Suprapubic skin (tissue), 4 donors: ENCODE measurements around the gene PCSK2.

ENCODE experiments used
- CTCF ChIP-seq, 2 donors: fragments of 200-600 bp in 1 of 2; fragments of 450-650 bp in 1 of 2; sonication (generic) in 1 of 2; IDR thresholded peaks; one replicate each; pipeline ENCODE4 v1.5.1; 2016 to 2019; ENCODE audit warnings: antibody characterized with exemption in 2 of 2, mild to moderate bottlenecking in 1 of 2, moderate library complexity in 1 of 2
- POLR2A ChIP-seq, 2 donors: fragments of 450-650 bp; IDR thresholded peaks; one replicate each; pipeline ENCODE4 v1.6.1; 2017; ENCODE audit warnings: antibody characterized with exemption in 2 of 2, mild to moderate bottlenecking in 2 of 2, moderate library complexity in 2 of 2
- POLR2AphosphoS5 ChIP-seq, 3 donors: sonication (generic); formaldehyde crosslinking; IDR thresholded peaks; one replicate each; pipeline ENCODE4 v1.6.1; 2017; ENCODE audit warnings: antibody characterized with exemption in 3 of 3

- TF ChIP-seq CTCF (IDR thresholded peaks at IDR 0.05) (no peak), POLR2AphosphoS5 (IDR thresholded peaks at IDR 0.05) (no peak), POLR2A (IDR thresholded peaks at IDR 0.05) (no peak)
Observed at GRCh38 chr20:17481661-17482060, 254.8 kb downstream of the PCSK2 start.
